ENCODE measurements around the gene RAB28. TPM values are rescaled to one million over a fixed set of nuclear protein-coding genes. Genes with fewer than 3 reads are reported as not detected.

The RAB28 gene
- total RNA-seq, 1 donor from 2014 or later = 16.0 TPM

DNA sequence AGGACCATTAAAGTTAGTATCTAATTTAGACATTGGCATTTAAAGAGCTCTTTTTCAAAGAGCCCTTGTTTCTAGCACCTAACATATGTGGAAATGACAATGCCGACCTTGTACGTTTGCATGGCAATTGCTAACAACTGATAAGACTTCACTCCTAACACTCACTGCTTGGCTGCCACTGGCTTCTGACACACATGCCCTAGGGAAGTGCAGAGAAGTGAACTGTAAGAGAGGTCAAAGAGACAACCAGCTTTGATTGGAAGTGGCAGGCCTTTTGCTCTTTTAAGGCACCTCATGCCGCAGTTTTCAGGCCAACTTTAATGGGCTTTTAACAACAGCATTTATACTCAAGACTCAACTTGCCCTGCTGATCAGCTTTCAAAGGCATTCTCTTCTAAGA, 158.4 kb downstream of the RAB28 start:
- H3K4me3 ChIP-seq (ENCODE audit: low read depth, low read length) = no peak overlapping the region
- TF ChIP-seq, protein P1, sequence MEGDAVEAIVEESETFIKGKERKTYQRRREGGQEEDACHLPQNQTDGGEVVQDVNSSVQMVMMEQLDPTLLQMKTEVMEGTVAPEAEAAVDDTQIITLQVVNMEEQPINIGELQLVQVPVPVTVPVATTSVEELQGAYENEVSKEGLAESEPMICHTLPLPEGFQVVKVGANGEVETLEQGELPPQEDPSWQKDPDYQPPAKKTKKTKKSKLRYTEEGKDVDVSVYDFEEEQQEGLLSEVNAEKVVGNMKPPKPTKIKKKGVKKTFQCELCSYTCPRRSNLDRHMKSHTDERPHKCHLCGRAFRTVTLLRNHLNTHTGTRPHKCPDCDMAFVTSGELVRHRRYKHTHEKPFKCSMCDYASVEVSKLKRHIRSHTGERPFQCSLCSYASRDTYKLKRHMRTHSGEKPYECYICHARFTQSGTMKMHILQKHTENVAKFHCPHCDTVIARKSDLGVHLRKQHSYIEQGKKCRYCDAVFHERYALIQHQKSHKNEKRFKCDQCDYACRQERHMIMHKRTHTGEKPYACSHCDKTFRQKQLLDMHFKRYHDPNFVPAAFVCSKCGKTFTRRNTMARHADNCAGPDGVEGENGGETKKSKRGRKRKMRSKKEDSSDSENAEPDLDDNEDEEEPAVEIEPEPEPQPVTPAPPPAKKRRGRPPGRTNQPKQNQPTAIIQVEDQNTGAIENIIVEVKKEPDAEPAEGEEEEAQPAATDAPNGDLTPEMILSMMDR (conservative IDR thresholded peaks at IDR 0.05; ENCODE audit: low read depth, low read length) = no peak
- DNase-seq (ENCODE audit: low read depth) = no peak

DNA sequence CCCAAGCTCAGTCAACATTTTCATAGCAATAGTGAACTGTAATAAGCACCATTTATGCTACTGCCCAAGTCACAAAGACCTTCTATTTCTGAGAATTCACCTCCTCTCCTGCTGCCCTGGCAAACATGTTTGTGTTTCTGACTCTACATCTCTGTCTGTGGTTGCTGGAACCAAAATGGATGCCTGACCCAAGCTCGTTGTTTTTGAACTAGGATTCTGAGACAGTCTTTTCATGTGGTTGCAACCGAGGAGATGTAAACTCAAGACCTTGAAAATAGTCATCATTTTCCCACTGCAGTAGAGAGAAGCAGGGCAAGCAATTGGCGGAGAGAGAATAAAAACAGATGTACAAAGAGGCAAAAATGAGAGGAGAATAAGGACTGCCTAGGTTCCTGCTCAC, 160.2 kb downstream of the RAB28 start:
- no peak for DNase-seq (ENCODE audit: low read depth)
- no peak overlapping the region for H3K4me3 ChIP-seq (ENCODE audit: low read depth, low read length)
- TF ChIP-seq, protein P1 (conservative IDR thresholded peaks at IDR 0.05; ENCODE audit: low read depth, low read length) = no peak

- DNase-seq (ENCODE audit: low read depth) = no peak
- H3K4me3 ChIP-seq (ENCODE audit: low read depth, low read length) = no peak overlapping the region
- TF ChIP-seq, protein P1 (conservative IDR thresholded peaks at IDR 0.05; ENCODE audit: low read depth, low read length) = no peak
Measured at GRCh38 chr4:13322681-13323101, 161.4 kb downstream of the RAB28 start.

Other genes with a start within 250 kb of the RAB28 start
- not detected in 2 replicates for gene NKX3-2, start 60.2 kb upstream of the RAB28 start, total RNA-seq
- 12.7 and 20.6 TPM in 2 replicates for gene BOD1L1, start 143.4 kb upstream of the RAB28 start, total RNA-seq